Measurements from ENCODE around the gene DENND1A.
"Not testable (repeated sequence)": the region's sequence is repeated elsewhere in the genome, so short reads cannot be mapped to it uniquely, and the experiment has no call there.

The DENND1A gene, protein sequence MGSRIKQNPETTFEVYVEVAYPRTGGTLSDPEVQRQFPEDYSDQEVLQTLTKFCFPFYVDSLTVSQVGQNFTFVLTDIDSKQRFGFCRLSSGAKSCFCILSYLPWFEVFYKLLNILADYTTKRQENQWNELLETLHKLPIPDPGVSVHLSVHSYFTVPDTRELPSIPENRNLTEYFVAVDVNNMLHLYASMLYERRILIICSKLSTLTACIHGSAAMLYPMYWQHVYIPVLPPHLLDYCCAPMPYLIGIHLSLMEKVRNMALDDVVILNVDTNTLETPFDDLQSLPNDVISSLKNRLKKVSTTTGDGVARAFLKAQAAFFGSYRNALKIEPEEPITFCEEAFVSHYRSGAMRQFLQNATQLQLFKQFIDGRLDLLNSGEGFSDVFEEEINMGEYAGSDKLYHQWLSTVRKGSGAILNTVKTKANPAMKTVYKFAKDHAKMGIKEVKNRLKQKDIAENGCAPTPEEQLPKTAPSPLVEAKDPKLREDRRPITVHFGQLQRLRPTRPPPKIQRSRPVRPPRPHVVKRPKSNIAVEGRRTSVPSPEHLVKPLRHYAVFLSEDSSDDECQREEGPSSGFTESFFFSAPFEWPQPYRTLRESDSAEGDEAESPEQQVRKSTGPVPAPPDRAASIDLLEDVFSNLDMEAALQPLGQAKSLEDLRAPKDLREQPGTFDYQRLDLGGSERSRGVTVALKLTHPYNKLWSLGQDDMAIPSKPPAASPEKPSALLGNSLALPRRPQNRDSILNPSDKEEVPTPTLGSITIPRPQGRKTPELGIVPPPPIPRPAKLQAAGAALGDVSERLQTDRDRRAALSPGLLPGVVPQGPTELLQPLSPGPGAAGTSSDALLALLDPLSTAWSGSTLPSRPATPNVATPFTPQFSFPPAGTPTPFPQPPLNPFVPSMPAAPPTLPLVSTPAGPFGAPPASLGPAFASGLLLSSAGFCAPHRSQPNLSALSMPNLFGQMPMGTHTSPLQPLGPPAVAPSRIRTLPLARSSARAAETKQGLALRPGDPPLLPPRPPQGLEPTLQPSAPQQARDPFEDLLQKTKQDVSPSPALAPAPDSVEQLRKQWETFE

GRCh38 chr9:123929870-123930831 is at the start of gene DENND1A:
Gene DENND1A, minus strand, starts transcription at chr9:123930126. Its CDS starts 221 bp downstream, at chr9:123929905.
- DNase-seq: peak; percentile 87 to 90

DNA sequence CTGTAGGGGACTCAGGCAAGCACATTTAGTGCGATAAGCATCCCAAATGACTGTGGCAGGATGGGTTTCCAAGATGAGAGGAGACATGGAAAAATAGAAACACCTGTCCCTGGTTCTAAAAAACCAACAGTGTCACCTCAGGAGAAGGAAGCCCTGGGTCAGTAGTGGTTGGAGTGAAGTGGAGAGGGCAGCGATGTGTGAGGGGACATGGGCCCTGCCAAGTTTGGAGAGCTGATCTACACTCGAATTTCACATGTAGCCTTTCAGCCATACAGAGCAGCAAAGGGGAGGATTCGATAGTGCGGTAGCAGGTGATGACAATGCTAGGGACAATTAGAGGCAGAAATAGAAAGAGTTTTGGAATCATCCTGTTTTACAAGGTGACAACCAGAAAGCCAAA is 49.1 kb upstream of the DENND1A start:
- no peak for DNase-seq

- not testable (repeated sequence) for DNase-seq
Observed at GRCh38 chr9:123976579-123976978, 46.7 kb upstream of the DENND1A start.

DNA sequence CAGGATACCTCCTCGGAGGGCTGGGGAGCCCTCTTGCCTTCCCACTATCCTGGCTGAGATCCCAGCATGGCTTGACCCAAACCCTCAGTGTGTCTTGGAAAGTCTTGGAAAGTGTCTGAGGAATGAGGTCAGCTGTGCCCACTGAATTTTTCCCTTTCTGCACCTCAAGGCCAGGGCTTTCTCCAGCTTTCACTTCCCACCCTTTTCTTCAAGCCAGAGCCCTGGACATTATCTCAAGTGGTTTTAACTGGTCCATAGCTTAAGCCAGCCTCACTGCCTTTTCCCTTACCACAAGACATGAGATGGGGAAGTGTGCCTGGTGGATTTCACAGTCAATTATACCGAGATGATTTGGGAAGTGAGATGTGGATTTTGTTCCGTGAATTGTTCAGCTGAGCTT is 45.9 kb upstream of the DENND1A start:
- no peak for DNase-seq

- DNase-seq: no peak
Observed at GRCh38 chr9:123974471-123974870, 44.5 kb upstream of the DENND1A start.

DNA sequence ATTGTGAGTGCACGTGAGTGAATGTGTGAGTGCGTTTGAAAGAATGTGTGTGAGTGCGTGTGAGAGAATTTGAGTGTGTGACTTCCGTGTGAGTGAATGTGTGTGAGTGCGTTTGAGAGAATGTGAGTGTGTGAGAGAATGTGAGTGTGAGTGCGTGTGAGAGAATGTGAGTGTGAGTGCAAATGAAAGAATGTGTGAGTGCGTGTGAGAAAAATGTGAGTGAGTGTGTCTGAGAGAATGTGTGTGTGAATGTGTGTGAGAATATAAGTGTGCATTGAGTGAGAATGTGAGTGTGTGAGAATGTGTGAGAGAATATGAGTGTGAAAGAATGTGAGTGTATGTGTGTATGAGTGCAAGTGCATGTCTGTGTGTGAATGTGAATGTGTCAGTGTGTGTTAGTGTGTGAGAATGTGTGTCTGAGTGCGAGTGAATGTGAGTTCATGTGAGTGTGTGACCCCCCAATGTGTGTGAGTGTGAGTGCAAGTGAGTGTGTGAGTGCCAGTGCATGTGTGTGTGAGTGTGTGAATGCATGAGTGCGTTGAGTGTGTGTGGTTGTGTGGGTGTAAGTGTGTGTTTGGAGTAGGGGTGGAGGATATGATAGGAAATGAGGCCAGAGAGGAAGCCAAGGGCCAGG is 43.8 kb upstream of the DENND1A start:
- DNase-seq: no peak

DNA sequence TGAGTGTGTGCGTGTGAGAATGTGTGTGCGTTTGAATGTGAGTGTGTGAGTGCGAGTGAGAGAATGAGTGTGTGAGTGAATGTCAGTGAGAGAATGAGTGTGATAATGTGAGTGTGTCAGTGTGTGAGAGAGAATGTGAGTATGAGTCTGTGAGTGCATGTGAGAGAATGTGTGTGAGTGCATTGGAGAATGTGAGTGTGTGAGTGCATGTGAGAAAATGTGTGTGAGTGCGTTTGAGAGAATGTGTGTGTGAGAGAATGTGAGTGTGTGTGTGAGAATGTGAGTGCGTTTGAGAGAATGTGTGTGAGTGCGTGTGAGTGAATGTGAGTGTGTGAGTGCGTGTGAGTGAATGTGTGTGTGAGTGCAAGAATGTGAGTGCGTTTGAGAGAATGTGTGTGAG is 42.7 kb upstream of the DENND1A start:
- no peak for DNase-seq

- no peak for DNase-seq
Observed at GRCh38 chr9:123967323-123967722, 37.4 kb upstream of the DENND1A start.

GRCh38 chr9:123965801-123966686 is 36.1 kb upstream of the DENND1A start:
- DNase-seq: no peak

GRCh38 chr9:123964761-123965160 is 34.8 kb upstream of the DENND1A start:
- no peak for DNase-seq

- no peak for DNase-seq
Observed at GRCh38 chr9:123960965-123961364, 31.0 kb upstream of the DENND1A start.

DNA sequence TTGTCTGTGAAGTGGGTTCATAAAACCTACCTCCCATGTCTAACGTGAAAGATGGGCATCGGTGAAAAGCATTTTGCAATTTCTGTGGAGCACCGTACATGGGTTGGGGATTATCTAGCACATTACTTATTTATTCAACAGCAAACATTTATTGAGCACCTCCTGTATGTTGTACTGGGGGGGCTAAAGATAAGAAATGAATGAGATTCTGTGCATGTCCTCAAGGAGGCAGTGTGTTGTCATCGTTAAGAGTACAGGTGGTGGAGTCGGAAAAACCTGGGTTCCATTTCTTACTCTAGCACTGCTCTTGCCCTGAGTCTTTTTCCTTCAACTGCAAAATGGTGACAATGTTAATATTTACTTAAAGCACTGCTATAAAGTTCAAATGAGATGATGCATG is 30.4 kb upstream of the DENND1A start:
- no peak for DNase-seq

DNA sequence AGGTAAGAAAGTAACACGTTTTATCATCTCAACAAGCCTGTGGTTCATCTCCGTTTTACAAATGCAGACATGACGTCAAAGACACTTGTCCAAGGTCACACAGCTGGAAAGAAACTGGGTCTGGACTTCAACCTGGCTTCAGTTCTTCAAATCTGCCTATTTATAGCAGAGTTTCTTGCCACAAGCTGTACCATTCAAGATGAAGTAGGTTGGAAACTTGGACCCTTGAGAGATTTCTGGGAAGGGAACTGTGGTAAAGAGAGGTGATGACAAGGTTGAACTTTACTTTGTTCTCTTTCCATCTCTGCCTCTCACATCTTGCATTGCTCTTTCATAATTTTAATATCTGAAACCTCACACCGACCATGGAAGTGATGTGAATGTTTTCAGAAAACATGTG is 29.9 kb upstream of the DENND1A start:
- DNase-seq: no peak

DNA sequence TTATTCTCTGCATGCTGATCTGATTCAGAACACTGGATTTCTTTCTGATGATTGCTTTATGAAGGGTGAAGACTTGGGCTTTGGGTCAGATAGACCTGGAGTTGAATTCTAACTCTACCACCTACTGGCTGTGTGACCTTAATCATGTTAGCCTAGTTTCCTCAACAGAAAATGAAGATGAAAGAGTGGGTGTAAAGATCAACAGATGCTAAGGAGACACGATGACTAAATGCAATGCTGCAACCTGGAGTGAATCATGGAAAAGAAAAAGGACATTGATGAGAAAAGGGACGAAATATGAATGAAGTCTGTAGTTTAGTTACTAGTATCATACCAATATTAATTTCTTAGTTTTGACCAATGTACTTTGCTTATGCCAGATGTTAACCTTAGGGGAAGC is 27.8 kb upstream of the DENND1A start:
- no peak for DNase-seq

DNA sequence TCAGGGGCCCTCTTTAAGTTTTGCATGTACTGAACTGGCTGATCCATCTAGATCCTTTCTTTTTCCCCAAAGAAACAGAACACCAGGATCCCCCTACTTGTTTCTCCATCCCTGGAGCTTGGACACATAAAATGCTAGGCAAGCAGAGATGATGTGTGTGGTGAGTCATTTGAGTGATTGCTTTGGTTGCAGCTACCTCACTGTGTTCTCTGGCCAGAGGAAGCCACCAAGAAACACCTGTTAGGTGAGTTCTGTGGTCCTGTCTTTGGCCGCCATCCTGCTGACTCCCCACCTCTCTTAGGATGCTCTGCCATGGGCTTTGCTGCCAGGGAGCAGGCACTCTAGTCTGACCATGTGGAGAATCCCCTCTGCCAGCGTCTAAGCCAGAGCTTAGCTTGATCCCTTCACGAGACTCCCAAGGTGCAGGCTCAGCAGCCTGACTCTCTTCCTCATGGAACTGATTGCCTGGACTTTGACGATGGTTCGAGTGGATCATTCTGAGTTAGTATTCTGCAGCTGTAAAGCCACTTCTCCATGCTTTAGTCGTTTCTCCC is 27.3 kb upstream of the DENND1A start:
- DNase-seq: no peak

GRCh38 chr9:123955637-123956036 is 25.7 kb upstream of the DENND1A start:
- DNase-seq: no peak

- DNase-seq: no peak
Observed at GRCh38 chr9:123954518-123955280, 24.8 kb upstream of the DENND1A start.

- no peak for DNase-seq
Observed at GRCh38 chr9:123952641-123953495, 22.9 kb upstream of the DENND1A start.

DNA sequence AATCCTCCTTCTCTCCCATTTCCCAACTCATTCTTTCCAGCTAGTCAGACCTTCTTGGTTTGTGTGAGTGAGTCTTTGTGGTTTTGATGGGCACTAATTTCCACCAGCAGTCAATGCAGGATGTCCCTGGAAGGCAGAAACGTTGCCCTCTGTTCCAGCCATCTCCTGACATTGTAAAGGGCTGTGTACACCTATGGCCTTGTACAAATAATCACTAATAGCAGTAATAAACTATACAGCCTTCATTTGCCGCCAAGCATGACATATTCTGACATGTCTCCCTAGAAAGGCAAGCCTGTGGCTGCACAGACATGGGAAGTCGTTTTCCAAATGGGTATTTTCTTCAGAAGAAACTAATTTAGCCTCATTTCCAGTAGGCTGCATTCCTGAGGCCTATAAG is 18.4 kb upstream of the DENND1A start:
- DNase-seq: no peak
